GM19351 (cell line): ENCODE data around the gene ABAT.
"Not testable (repeated sequence)": the region's sequence is repeated elsewhere in the genome, so short reads cannot be mapped to it uniquely, and the experiment has no call there.

Experiments used
- ATAC-seq: cut with Tn5 transposase; IDR thresholded peaks from one replicate; pipeline ENCODE4 v1.9.1; 2021; ENCODE audit warnings: mild to moderate bottlenecking, moderate library complexity; ENCODE audit not compliant: unreplicated experiment

ABAT gene

DNA sequence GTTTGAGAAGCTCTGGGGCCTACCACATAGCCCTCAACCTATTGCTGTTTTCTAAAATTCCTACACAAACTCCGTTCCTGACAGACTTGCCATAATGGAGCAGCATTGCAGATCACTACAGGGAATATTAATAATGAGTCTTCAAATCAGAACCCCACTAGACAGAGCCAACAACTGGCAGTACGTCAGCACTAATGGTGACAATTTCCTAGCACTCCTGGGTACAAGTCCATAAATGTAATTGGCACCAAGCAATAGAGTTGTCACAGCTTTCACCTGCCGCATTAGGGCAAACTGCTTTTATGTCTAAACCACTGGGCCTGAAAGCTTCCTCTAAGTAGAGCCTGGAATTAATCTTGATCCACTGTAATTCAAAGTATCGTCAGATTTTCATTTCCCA, 25.5 kb upstream of the ABAT start:
- no peak for ATAC-seq

GRCh38 chr16:8649829-8650554, 24.4 kb upstream of the ABAT start:
- ATAC-seq = no peak

DNA sequence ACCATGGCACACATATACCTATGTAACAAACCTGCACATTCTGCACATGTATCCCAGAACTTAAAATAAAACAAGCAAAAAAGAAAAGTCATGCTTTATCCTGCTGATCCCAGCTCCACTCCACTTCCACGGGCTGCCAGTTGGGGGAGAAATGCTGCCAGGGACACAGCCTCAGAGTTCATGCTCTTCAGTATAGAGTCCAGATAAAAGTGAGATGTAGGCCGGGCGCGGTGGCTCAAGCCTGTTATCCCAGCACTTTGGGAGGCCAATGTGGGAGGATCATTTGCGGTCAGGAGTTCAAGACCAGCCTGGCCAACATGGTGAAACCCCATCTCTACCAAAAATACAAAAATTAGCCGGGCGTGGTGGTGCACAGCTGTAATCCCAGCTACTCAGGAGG, 22.5 kb upstream of the ABAT start:
- not testable (repeated sequence) for ATAC-seq

GRCh38 chr16:8655184-8655717, 19.2 kb upstream of the ABAT start:
- ATAC-seq = peak; percentile 89

GRCh38 chr16:8656376-8656775, 18.0 kb upstream of the ABAT start:
- no peak for ATAC-seq

- no peak for ATAC-seq
These were observed 13.5 kb upstream of the ABAT start for GRCh38 chr16:8660841-8661301.

DNA sequence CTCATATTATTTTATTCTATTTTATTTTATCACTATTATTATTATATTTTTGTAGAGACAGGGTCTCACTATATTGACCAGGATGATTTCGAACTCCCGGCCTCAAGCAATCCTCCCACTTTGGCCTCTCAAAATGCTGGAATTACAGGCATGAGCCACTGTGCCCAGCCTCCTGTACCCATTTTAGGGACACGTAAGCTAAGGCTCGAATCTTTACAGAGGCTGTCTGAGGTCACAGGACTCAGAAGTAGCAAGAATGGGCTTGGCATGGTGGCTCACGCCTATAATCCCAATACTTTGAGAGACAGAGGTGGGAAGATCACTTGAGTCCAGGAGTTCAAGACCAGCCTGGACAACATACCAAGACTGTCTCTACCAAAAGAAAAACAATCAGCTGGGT, 12.7 kb upstream of the ABAT start:
- no peak for ATAC-seq

DNA sequence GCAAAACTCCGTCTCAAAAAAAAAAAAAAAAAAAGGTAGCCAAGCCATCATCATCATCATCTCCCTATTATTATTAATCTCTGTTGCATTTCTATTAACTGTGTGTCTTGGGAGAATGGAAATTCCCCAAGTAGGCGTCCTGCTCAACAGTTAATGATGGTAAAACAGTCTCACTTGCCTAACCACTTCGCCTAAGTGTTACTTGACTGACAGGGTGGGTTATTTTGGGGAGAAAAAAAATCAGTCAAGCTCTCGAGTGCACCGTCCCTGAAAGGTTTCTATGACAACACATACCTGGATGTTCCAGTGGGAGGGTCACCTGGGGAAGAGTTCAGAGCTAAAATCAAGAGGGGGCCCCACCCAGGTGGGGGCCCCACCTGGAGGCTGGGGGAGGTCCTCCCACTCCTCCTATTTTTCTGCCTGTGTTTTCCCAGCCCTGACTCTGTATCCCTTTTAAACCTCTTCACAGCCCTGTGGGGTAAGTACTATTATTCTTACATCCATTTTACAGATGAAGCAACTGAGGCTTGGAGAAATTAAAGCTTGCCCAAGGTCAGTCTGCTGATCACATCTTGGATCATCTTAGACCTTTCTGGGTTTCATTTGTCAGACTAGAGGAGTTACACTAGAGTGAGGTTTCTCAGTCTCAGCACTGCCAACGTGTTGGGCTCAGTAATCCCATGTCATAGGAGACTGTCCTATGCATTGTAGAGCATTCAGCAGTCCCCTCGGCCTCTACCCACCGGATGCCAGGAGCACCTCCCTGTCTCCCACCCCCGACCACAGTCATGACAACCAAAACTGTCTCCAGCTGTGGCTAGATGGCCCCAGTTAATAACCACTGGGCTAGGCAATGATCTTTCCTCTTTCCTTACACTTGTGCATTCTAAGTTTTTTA, 11.0 kb upstream of the ABAT start:
- ATAC-seq = no peak

DNA sequence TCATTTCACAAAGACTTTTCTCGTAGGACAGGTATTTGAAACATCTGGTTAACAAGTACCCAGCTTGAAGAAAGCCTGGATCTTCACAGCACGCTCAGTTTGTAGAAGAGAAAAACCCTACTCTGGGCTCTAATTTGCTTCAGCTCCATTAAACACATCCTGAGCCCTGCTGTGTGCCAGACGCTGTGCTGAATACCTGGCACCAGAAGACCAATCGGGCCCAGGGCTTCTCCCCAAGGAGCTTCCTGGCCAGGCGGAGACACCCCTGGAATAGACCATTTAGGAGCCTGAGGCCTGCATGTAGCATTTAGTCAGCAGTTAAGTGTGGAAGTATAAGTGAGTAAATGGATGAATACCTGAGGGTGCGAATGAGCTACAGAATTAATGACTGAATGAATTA, 8.9 kb upstream of the ABAT start:
- ATAC-seq = no peak

- ATAC-seq = no peak
These were observed 6.9 kb upstream of the ABAT start for GRCh38 chr16:8667492-8667891.

- no peak for ATAC-seq
These were observed 6.3 kb upstream of the ABAT start for GRCh38 chr16:8668113-8668512.

DNA sequence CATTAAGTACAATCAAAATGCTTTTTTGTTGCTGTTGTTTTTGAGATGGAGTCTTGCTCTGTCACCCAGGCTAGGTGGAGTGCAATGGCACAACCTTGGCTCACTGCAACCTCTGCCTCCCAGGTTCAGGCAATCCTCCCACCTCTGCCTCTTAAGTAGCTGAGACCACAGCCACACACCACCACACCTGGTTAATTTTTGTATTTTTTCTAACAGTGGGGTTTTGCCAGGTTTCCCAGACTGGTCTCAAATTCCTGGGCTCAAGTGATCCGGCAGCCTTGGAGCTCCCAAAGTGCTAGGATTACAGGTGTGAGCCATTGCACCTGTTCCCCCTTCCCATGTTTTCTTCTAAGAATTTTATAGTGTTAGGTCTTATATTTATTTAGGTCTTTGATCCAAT, 4.9 kb upstream of the ABAT start:
- ATAC-seq = no peak

- ATAC-seq = no peak
These were observed 4.3 kb upstream of the ABAT start for GRCh38 chr16:8670014-8670560.

- peak; percentile 52 for ATAC-seq
These were observed 605 bp upstream of the ABAT start for GRCh38 chr16:8673611-8674412.

GRCh38 chr16:8675183-8676159, 1.1 kb downstream of the ABAT start:
- no peak for ATAC-seq

DNA sequence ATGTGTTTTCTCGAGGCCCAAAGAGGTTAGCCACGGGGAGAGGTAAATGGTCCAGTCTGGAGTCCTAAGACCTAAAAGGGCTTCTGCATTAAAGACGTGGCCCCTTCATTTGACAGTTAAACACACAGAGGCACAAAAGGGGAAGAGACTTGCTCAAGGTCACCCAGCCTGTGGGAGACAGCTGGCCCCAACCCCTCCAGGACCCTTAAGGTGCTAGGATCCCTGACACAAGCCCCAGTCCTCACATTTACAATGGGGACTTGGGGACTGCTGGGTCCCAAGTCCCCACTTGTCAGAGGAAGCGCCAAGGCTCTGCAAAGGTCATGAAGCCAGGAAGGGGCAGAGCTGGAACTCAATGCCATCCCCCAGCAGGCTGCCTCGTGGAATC, 1.7 kb downstream of the ABAT start:
- ATAC-seq = no peak

- ATAC-seq = no peak
These were observed 2.4 kb downstream of the ABAT start for GRCh38 chr16:8676737-8677375.

GRCh38 chr16:8677481-8677880, 3.1 kb downstream of the ABAT start:
- no peak for ATAC-seq
